Glutamatergic neuron (in vitro differentiated cells): Measurements from ENCODE around the gene MLLT1. TPM values are rescaled to one million over a fixed set of nuclear protein-coding genes. Genes with fewer than 3 reads are reported as not detected.
"Not testable (repeated sequence)": the region's sequence is repeated elsewhere in the genome, so short reads cannot be mapped to it uniquely, and the experiment has no call there.

Source experiments
- DNase-seq: peaks from one replicate; pipeline ENCODE4 v3.0.0; 2022
- H3K27ac Mint-ChIP-seq: one replicate; pipeline ENCODE4 v1.8.0; 2020; ENCODE audit warnings: mild to moderate bottlenecking, mixed read lengths, inconsistent platforms; ENCODE audit not compliant: unreplicated experiment
- H3K27me3 Mint-ChIP-seq: one replicate; pipeline ENCODE4 v1.8.0; 2020; ENCODE audit warnings: mild to moderate bottlenecking, moderate library complexity, mixed read lengths, inconsistent platforms; ENCODE audit not compliant: unreplicated experiment
- H3K36me3 Mint-ChIP-seq: one replicate; pipeline ENCODE4 v1.8.0; 2020; ENCODE audit warnings: mild to moderate bottlenecking, mixed read lengths, inconsistent platforms; ENCODE audit not compliant: unreplicated experiment
- H3K4me1 Mint-ChIP-seq: one replicate; pipeline ENCODE4 v1.8.0; 2020; ENCODE audit warnings: mild to moderate bottlenecking, low read depth, mixed read lengths, inconsistent platforms; ENCODE audit not compliant: unreplicated experiment
- H3K4me3 Mint-ChIP-seq: one replicate; pipeline ENCODE4 v1.8.0; 2020; ENCODE audit warnings: mild to moderate bottlenecking, mixed read lengths, inconsistent platforms; ENCODE audit not compliant: unreplicated experiment
- H3K9me3 Mint-ChIP-seq: one replicate; pipeline ENCODE4 v1.8.0; 2020; ENCODE audit warnings: mild to moderate bottlenecking, moderate library complexity, mixed read lengths, inconsistent platforms; ENCODE audit not compliant: unreplicated experiment
- total RNA-seq: library from RNA; stranded (reverse); fragmentation: NEBNext Ultra II Directional; extraction: Animal tissue kit (Norgen Biotek cat#: 25700); gene quantifications from one replicate; pipeline ENCODE4 v1.2.1, GENCODE V29; 2021; ENCODE audit not compliant: unreplicated experiment
- TF ChIP-seq, protein P1 (sequence below): fragments of 200-600 bp; sonication (generic); IDR thresholded peaks from one replicate; pipeline ENCODE4 v1.5.0; 2021; ENCODE audit not compliant: partially characterized antibody, unreplicated experiment

MLLT1 gene
- total RNA-seq, 1 donor from 2014 or later = 52.9 TPM

DNA sequence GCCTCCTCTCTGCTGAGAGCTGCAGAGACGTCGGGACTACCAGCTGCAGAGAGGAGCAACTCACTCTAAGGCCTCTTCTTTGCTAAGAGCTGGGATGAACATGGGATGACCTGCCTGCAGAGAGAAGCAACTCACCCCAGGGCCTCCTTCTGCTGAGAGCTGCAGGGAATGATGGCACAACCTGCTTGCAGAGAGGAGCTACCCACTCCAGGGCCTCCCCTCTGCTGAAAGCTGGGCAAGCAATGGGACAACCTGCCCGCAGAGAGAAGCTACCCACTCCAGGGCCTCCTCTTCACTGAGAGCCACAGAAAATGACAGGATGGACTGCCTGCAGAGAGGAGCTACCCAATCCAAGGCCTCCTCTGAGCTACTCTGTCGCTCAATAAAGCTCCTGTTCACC is 6.9 kb upstream of the MLLT1 start:
- H3K4me1 Mint-ChIP-seq = no peaks in the 10 kb centered on the region
- no peak overlapping the region for H3K27ac Mint-ChIP-seq
- H3K4me3 Mint-ChIP-seq = no peak overlapping the region
- H3K36me3 Mint-ChIP-seq = peaks cover 12% of the 10 kb centered on the region
- H3K9me3 Mint-ChIP-seq = peaks cover 17% of the 10 kb centered on the region
- DNase-seq = no peak
- TF ChIP-seq, protein P1, sequence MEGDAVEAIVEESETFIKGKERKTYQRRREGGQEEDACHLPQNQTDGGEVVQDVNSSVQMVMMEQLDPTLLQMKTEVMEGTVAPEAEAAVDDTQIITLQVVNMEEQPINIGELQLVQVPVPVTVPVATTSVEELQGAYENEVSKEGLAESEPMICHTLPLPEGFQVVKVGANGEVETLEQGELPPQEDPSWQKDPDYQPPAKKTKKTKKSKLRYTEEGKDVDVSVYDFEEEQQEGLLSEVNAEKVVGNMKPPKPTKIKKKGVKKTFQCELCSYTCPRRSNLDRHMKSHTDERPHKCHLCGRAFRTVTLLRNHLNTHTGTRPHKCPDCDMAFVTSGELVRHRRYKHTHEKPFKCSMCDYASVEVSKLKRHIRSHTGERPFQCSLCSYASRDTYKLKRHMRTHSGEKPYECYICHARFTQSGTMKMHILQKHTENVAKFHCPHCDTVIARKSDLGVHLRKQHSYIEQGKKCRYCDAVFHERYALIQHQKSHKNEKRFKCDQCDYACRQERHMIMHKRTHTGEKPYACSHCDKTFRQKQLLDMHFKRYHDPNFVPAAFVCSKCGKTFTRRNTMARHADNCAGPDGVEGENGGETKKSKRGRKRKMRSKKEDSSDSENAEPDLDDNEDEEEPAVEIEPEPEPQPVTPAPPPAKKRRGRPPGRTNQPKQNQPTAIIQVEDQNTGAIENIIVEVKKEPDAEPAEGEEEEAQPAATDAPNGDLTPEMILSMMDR = no peak
- no peaks in the 10 kb centered on the region for H3K27me3 Mint-ChIP-seq

DNA sequence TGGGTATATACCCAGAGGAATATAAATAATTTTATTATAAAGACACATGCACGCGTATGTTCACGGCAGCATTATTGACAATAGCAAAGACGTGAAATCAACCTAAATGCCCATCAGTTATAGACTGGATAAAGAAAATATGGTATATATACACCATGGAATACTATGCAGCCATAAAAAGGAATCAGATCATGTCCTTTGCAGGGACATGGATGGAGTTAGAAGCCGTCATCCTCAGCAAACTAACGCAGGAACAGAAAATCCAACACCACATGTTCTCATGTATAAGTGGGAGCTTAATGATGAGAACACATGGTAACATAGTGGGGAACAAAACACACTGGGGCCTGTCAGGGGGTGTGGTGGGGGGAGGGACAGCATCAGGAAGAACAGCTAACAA is 2.6 kb upstream of the MLLT1 start:
- not testable (repeated sequence) for H3K36me3 Mint-ChIP-seq, H3K4me3 Mint-ChIP-seq, DNase-seq, H3K27ac Mint-ChIP-seq
- peaks cover 18% of the 10 kb centered on the region for H3K9me3 Mint-ChIP-seq
- H3K4me1 Mint-ChIP-seq = peaks cover 13% of the 10 kb centered on the region
- peaks cover 11% of the 10 kb centered on the region for H3K27me3 Mint-ChIP-seq

DNA sequence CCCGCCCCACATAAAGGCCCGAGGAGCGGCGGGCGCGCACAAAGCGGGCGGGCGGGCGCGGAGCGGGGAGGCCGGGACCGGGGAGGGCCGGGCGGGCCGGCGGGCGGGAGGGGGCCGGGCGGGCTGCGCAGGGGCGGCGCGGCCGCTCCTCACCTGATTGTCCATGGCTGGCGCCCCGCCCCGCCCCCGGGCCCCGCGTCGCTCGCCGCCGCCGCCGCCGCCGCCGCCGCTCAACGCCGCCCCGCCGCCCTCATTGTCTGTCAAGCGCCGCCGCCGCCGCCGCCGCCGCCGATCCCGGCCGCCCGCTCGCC is 200 bp downstream of the MLLT1 start:
- peaks cover 13% of the 10 kb centered on the region for H3K9me3 Mint-ChIP-seq
- peaks cover 14% of the 10 kb centered on the region for H3K27me3 Mint-ChIP-seq
- TF ChIP-seq, protein P1 = no peak
- H3K4me3 Mint-ChIP-seq = no peak overlapping the region
- H3K4me1 Mint-ChIP-seq = peaks cover 36% of the 10 kb centered on the region
- no peak overlapping the region for H3K27ac Mint-ChIP-seq
- no peaks in the 10 kb centered on the region for H3K36me3 Mint-ChIP-seq
- DNase-seq = no peak

DNA sequence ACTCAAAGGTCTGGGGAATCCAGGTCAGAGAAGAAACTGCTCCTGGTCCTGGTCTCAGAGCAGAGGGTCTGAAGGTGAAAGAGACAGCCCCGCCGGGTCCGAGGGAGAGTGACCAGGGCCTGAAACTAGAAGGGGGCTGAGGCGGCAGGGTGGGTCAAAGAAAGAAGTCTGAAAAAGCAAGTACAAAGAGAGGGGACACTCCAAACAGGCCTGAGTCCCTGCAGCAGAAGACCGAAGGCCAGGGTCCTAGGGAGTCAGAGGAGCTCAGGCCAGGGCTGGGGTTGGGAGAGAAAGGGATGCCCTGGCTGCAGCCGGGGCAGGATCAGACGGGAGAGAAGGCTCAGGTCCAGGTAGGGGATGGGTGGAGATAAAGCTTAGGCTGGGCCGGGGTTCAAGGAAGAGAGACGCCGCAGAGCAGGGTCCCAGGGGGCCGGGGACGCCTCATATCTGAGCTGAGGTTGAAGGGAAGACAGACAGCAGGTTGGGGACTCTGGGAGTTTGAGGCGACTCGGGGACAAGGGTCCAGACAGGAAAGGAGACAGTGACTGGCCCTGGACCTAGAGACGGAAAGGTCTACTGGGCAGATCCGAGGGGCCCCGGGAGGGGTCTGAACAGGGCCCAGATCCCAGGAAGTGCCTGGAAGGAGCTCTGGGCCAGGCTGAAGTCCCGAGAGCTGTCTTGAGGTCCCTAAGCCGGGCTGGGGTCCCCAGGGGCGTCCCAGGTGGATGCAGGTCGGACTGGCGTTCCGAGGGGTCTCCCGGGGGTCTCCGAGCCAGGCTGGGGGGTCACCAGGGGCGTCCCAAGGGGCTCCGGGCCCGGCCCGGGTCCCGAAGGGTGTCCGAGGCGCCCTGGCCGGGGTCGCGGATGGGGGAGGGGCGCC is 795 bp downstream of the MLLT1 start:
- peak overlapping the region; percentile 86 for H3K27ac Mint-ChIP-seq
- H3K27me3 Mint-ChIP-seq = peaks cover 15% of the 10 kb centered on the region
- H3K9me3 Mint-ChIP-seq = peaks cover 13% of the 10 kb centered on the region
- no peaks in the 10 kb centered on the region for H3K36me3 Mint-ChIP-seq
- H3K4me1 Mint-ChIP-seq = peaks cover 42% of the 10 kb centered on the region
- TF ChIP-seq, protein P1 = no peak
- no peak for DNase-seq
- H3K4me3 Mint-ChIP-seq = peak overlapping the region; percentile 95

DNA sequence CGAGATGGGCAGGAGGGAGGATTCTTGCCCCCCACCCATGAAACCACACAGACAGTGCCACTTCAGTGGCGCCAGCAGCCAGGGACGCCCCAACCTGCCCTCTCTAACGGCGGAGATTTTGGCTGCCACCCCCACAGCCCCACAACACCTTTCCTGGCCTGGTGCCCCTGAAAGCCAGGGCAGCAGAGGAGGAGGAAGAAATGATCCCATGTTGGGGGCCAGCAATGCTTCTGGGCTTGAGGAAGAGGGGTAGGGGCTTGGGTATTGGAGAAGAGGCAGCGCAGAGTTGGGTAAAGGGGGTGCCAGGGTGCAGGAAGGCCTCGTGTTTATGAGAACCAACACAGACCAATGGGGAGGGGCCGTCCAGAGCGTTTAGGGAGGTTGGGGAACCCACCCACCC is 1.7 kb downstream of the MLLT1 start:
- Mint-ChIP-seq H3K36me3 (no peaks in the 10 kb centered on the region), H3K4me1 (peaks cover 51% of the 10 kb centered on the region), H3K4me3 (peak overlapping the region; percentile 95), H3K9me3 (peaks cover 13% of the 10 kb centered on the region), H3K27ac (peak overlapping the region; percentile 62), H3K27me3 (peaks cover 16% of the 10 kb centered on the region)
- TF ChIP-seq, protein P1 = no peak
- DNase-seq = no peak
